Activated CD4-positive, alpha-beta T cell treated with anti-CD3 and anti-CD28 coated beads for 1 hour (primary cell): ENCODE results near the gene NAP1L5.
A peak's percentile ranks its signal among the peaks of the same experiment; 100 is the strongest.

ENCODE experiments used
- DNase-seq: peaks from one replicate; pipeline ENCODE4 v3.0.0-alpha.2; 2020

The NAP1L5 gene

GRCh38 chr4:88697588-88698329 is at the start of gene NAP1L5:
TSS of gene NAP1L5 (minus strand) at chr4:88697829. CDS start at chr4:88697754, 75 bp downstream.
- peak; percentile 40 for DNase-seq

- no peak for DNase-seq
Observed at GRCh38 chr4:88747351-88747750, 49.7 kb upstream of the NAP1L5 start.

GRCh38 chr4:88746206-88746605 is 48.6 kb upstream of the NAP1L5 start:
- no peak for DNase-seq

GRCh38 chr4:88745581-88746163 is 48.0 kb upstream of the NAP1L5 start:
- no peak for DNase-seq

- no peak for DNase-seq
Observed at GRCh38 chr4:88745175-88745574, 47.5 kb upstream of the NAP1L5 start.

GRCh38 chr4:88744609-88745008 is 47.0 kb upstream of the NAP1L5 start:
- DNase-seq = no peak

- DNase-seq = no peak
Observed at GRCh38 chr4:88743696-88744095, 46.1 kb upstream of the NAP1L5 start.

GRCh38 chr4:88742561-88742960 is 44.9 kb upstream of the NAP1L5 start:
- no peak for DNase-seq

GRCh38 chr4:88738180-88738579 is 40.6 kb upstream of the NAP1L5 start:
- no peak for DNase-seq

- DNase-seq = no peak
Observed at GRCh38 chr4:88737307-88737941, 39.8 kb upstream of the NAP1L5 start.

- DNase-seq = no peak
Observed at GRCh38 chr4:88736264-88736663, 38.6 kb upstream of the NAP1L5 start.

GRCh38 chr4:88735564-88735963 is 37.9 kb upstream of the NAP1L5 start:
- no peak for DNase-seq

- no peak for DNase-seq
Observed at GRCh38 chr4:88734403-88734949, 36.8 kb upstream of the NAP1L5 start.

GRCh38 chr4:88732714-88733368 is 35.2 kb upstream of the NAP1L5 start:
- no peak for DNase-seq

- no peak for DNase-seq
Observed at GRCh38 chr4:88731381-88731780, 33.8 kb upstream of the NAP1L5 start.

- no peak for DNase-seq
Observed at GRCh38 chr4:88730811-88731210, 33.2 kb upstream of the NAP1L5 start.

GRCh38 chr4:88729146-88729760 is 31.6 kb upstream of the NAP1L5 start:
- no peak for DNase-seq

GRCh38 chr4:88728146-88728545 is 30.5 kb upstream of the NAP1L5 start:
- DNase-seq = no peak

GRCh38 chr4:88725986-88726385 is 28.4 kb upstream of the NAP1L5 start:
- no peak for DNase-seq

- DNase-seq = no peak
Observed at GRCh38 chr4:88725143-88725542, 27.5 kb upstream of the NAP1L5 start.

- DNase-seq = no peak
Observed at GRCh38 chr4:88724406-88724805, 26.8 kb upstream of the NAP1L5 start.

- no peak for DNase-seq
Observed at GRCh38 chr4:88722828-88723227, 25.2 kb upstream of the NAP1L5 start.

- no peak for DNase-seq
Observed at GRCh38 chr4:88722276-88722780, 24.7 kb upstream of the NAP1L5 start.
